Stimulated activated CD8-positive, alpha-beta memory T cell treated with anti-CD3 and anti-CD28 coated beads, Interleukin-12 subunit alpha, Interleukin-12 subunit beta, amount 100 ng/mL, for 1 hour (primary cell): Measurements from ENCODE around the gene CSAD.

ENCODE experiments used
- DNase-seq: peaks from one replicate; pipeline ENCODE4 v3.0.0-alpha.2; 2020; ENCODE audit warnings: low read depth

The CSAD gene

GRCh38 chr12:53180220-53180930 is at the start of gene CSAD, which contains the start of gene ZNF740:
Gene CSAD, minus strand, starts transcription at chr12:53180925. Its CDS starts 7,455 bp downstream, at chr12:53173470.
Gene ZNF740, plus strand, starts transcription at chr12:53180722. Its CDS starts 1,262 bp downstream, at chr12:53181984.
- DNase-seq: peak; percentile 96

DNA sequence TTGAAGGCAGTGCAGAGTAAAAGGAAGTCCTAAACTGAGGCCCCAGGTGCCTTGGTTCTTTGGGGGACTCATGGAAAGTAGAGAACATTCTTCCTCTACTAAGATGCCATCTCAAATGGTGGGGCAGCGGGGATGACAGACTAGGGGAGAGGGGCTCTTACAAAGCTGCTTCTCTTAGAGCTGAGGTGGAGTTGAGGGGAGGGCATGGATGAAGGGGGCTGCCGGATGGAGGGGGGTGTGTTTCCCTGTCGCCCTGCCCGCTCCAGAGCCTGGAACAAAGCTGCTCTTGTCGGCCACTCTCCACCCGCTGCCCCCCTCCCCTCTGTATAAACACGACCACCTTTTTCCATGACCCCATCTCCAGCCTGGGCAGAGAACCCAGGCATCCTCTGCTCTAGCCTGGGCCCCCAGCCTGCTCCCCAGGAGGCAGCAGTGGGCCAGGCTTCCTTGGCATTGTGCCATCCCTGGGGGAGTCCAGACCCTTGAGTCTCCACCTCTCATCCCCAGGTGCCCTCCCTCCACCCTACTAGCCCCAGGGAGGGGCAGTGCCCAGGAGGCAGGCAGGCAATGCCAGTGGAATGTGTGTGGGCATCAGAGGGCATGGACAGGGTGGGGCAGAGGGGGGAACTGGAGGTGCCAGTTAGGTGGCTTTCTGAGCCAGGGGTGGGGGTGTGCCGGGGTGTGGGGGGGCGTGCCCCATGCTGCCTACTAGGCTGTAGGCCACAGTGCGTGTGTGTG is 49.6 kb upstream of the CSAD start:
- DNase-seq: no peak

DNA sequence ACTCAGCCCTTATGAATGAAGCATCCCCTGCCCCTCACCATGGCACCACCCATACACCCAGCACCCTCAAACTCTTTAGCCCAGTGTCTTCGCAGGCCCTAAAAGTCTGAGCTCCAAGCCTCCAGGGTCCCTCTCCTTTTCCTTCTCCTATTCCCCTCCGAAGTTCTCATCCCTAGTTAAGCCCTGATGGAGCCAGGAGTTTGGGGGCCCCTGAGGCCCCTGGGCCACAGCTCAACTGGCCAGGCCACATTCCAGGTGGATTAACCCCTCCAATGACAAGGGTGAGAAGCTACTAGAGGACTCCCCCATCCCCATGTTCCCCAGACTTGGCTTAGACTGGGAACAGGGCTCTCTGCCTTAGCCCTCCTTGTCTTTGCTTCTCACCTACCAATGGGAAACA is 48.7 kb upstream of the CSAD start:
- DNase-seq: no peak

DNA sequence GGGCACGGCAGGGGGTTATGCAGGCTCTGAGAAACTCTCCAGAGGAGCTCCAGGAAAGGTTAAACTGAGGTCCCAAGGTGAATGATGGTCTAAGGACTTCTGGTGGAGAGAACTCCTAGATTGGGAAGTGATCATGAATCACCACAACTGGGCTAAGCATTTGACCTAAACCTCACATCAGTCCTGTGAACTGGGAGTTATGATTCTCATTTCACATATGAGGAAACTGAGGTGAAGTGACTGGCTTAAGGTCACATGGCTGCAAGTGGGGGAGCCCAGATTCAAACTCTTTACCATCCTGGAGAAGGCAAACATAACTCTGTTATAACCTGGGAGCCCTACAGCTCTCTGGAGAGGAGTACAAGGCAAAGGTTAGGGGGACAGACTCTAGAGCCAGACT is 47.1 kb upstream of the CSAD start:
- no peak for DNase-seq

DNA sequence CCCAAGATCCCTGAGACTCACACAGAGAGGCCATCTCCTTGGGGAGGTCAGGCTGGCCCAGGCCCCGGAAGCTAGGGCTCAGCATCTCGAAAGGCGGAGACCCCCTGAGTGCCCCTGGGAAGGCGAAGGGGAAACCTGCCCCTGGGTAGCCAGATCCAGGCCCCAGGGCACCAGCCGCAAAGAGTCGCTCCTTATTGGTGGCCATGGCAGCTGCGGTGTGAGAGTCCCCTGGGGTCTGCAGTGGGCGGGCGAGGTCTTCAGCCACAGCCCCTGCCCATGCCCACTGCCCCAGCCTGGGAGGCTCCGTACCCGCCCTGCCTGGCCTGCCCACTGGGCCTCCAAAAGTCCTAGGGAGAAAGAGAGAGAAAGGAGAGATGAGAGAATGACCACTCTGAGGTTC is 46.6 kb upstream of the CSAD start:
- DNase-seq: no peak

DNA sequence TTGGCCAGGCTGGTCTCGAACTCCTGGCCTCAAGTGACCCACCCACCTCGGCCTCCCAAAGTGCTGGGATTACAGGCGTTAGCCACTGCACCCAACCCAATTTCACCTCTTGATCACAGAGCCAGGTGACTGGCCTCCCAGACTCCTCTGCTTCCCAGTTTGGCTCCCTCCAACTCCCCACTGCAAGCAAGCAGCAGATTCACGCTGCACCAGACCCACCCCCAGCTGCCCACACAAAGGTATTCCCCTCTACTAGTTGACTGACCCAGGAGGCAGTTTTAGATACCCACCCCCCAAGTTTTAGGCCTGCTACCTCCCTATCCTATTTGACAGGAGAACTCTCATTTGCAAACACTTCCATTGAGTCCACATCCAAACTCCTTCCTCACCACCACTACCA is 46.1 kb upstream of the CSAD start:
- DNase-seq: no peak

DNA sequence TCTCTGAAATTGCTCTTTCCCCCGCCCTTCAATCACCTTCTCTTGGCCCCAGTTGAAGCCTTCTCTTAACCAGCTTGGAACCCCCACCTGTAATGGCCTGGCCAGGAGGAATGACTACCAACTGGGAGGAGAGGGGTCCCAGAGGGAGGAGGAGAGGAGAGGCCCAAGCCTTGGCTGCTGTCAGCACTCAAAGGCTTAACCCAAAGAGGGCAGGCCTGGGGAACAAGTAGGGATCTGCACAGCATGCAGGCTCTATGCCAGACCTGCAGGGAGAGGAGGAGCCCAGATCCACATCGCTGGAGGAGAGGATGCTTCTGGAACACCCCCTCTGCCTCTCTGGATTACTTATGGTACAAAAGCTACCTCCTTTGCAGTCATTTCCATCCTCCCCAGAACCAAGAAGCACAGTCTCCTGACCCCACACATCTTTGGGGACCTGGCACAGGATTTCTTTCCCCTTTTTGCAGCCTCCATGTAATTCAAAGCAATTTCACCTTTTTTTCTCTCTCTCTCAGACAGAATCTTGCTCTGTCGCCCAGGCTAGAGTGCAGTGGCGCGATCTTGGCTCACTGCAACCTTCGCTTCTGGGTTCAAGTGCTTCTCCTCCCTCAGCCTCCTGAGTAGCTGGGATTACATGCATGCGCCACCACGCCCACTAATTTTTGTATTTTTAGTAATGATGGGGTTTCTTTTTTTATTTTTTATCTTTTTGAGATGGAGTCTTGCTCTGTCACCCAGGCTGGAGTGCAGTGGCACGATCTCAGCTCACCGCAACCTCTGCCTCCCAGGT is 45.1 kb upstream of the CSAD start:
- no peak for DNase-seq

DNA sequence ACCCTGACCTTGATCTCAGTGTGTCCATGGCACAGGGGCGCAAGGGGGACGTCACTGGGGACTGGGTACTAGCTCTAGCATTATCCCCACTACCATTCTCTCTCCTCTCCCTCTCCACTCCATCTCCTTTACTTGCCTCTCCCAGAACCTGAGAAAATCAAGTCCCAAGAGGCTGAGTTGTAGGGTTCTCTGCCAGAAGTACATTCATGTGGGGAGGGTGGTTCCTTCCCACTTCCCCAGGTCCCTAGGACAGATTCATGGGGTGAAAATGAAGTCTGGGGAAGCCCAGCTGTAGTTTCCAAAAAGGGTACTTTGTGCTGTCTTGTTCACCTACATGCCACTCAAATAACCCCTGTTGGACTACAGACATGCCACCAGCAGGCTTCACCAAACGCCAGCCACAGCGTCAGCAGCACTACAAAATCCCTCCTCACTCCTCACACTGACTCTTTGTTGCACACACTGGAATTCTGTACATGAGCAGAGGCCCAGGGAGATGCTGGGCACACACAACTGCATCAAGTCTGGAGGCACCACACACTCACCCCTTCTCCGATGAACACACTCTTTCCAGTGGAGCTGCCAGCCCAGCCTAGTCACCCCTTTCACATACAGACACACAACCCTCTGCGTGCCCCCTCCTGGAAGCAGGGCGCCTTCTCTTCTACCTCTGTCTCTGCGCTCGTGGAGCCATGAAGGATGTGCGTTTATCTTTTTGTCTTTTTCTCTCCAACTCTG is 44.3 kb upstream of the CSAD start:
- no peak for DNase-seq

- no peak for DNase-seq
Measured at GRCh38 chr12:53224061-53224896, 43.6 kb upstream of the CSAD start.

GRCh38 chr12:53223389-53224060 is 42.8 kb upstream of the CSAD start:
- no peak for DNase-seq

GRCh38 chr12:53222806-53223261 is 42.1 kb upstream of the CSAD start:
- no peak for DNase-seq

DNA sequence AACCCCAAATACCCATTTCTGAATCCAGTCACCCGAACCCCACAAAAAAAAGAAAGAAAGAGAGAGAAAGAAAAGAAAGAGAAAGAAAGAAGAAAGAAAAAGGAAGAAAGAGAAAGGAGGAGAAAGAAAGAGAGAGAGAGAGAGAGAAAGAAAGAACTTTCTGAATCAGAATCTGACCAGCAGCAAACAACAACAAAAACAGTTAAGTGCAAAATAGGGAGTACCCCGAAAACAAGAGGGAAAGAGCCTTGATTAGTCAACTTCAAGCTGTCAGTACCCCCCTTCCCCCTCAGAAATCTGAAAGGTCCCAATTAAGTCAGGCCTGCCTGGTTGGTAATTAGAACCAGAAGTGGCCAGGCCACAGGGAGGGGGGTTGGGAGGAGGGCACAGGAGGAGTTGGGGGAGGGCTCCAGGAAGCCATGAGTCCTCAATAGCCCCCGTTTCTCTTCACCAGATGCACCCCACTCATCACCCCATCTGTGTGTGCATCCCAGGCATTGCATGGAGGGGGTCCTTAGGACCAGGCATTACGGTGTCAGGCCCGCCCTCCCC is 41.5 kb upstream of the CSAD start:
- DNase-seq: no peak

GRCh38 chr12:53221203-53222080 is 40.7 kb upstream of the CSAD start:
- no peak for DNase-seq

DNA sequence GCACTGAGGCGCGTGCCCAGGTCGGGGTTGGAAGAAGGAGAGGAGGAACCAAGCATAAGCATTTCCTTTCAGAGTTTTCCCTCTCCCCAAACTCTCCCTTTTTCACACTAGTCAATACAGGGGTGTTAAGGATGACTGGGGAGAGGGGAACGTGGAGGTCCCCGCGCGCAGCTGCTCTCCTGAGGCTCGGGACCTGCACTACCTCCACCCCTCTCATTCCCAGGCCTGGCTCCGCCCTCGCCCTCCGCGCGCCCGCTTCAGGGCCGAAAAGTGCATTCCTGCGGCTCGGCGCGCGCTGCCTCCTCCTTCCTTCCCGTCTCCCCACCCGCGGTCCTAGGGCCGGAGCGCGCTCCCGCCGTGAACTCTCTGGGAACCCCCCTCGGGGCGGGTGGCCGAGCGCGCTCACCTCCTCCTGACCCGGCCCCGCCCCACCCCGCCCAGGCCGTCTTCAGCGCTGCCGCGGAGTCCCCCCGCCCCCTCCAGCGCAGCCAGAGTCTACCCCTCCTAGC is 40.0 kb upstream of the CSAD start:
- DNase-seq: peak; percentile 56

DNA sequence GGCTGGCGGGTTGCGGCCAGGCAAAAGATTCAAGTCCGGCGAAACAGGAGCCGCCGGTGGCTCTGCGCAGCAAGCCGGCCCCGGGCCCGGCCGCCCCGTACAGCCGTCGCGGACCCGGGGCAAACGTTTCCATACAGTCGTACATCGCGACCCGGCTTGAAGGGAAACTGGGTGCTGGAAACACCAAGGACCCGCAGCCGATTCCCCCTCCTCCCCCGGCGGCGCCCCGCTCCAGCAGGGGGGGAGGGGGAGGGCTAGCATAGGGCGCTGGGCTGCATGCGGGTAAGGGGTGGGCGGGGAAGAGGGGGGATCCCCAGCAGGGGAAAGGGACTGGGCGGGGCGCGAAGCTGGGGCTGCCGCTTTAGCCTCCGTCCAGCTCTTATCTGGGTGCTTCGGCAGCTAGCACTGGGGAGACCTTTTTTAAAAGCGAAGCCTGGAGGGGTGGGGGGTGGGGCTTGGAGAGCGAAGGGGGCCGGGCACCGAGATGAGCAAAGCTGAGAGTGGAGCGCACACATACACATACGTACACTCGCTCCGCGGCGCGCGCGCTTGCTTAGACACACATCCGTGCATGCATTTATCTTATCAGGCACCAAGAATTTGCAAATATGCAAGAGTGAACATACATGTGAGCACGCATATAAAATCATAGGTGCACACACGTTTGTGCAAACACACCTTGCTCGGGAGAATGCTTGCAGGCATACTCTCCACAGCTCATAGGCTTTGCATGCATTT is 39.4 kb upstream of the CSAD start:
- DNase-seq: peak; percentile 64

GRCh38 chr12:53219292-53219955 is 38.7 kb upstream of the CSAD start:
- DNase-seq: peak; percentile 48

DNA sequence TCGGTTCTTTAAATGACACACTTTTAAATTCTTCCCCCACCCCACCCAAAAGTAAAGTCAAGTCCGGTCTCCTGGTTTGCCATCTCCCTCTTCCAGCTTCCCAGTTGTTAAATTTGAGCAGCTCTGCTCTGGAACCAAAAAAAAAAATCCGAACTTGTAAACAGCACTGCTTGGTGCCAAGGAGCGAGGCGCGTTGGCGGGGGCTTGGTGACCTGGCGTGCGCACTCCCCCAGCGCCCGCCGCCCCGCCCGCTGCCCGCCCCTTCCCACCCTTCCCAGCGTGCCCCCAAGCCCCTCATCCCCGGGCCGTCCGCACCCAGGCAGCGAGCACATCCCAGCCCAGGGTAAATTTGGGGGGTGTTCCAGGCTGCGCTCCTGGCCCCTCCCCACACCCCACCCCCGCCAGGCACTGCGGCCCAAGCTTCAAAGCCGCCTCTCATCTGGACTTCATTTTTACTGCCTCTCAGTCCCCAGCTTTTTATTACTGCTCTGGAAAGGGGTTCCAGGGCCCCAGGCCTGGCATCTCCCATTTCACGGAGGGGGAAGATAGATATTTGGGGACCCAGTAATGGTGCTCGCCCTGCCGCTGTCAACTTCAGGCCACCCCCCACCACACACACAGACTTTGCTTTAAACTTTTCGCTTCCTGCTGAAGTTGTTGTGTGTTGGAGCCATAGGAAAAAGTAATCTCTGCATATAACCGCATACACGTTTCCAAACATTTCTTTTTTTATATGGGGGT is 38.0 kb upstream of the CSAD start:
- DNase-seq: no peak
